ENCODE data around the gene TMEM184C. TPM values are rescaled to one million over a fixed set of nuclear protein-coding genes. Genes with fewer than 3 reads are reported as not detected.

TMEM184C gene
- total and polyA plus RNA-seq, 2 of the 8 experiments (the other 6 are each of a cell fraction or from before 2014, with no cell fraction given), result 11.1 to 42.4 TPM

DNA sequence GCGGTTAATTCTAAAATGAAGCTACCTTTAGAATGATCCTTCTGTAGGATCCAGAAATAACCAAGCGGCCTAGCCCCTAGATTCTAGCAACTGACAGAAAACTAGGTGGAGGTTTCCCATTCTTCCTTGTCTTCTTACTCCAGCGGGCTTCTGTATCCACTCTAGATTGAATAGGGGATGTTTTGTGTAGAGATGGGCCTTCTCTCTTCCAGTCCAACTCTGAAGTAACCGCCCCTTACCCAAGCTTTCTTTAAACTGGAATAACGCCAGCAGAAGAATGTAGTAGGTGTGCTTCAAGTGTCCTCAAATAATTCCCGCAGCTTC lies 386 bp upstream of the TMEM184C start:
- TF ChIP-seq SP2 (IDR thresholded peaks at IDR 0.05; ENCODE audit: low read length) (no peak), BCL11A (IDR thresholded peaks at IDR 0.05; ENCODE audit: low read depth in 2 of 2, low read length in 2 of 2) (no peak), KDM4A (IDR thresholded peaks at IDR 0.05; ENCODE audit: low read depth, low read length, severe bottlenecking) (peak; percentile 29), SRF (IDR thresholded peaks at IDR 0.05; ENCODE audit: low read depth, low read length) (no peak), SP4 (IDR thresholded peaks at IDR 0.05; ENCODE audit: low read length) (no peak)
- CTCF ChIA-PET (ENCODE audit: partially characterized antibody), result interaction anchor here (0.6 to 4.8 kb wide), 9 partner anchors 9 to 1502 kb away, joined by 3 to 29 read pairs (median 4); no protein-coding TSS in a partner anchor
- POLR2A ChIA-PET (ENCODE audit: partially characterized antibody), result interaction anchor here (1.0 to 1.9 kb wide), 4 partner anchors 10 to 250 kb away, joined by 3 to 10 read pairs (median 6); partner anchors contain the start of gene PRMT9
- Histone ChIP-seq H3K27ac (ENCODE audit: low read depth, low read length) (no peak overlapping the region), H3K27me3 (replicated peaks in 1 of 4; ENCODE audit: control insufficient read depth in 3 of 4, extremely low read depth in 1 of 4, insufficient read depth in 3 of 4, low read length in 3 of 4) (no peaks in the 10 kb centered on the region), H2BK5ac (ENCODE audit: low read depth, low read length) (no peak overlapping the region), H2AK5ac (ENCODE audit: low read depth, low read length) (no peak overlapping the region), H3K9ac (replicated peaks in 1 of 4; ENCODE audit: extremely low read depth in 1 of 4, low read depth in 3 of 4, low read length in 3 of 4) (peak overlapping the region in 1 of 4 experiments; percentile 72; a peak in 1 of 7 replicates), H4K91ac (replicated peaks; ENCODE audit: insufficient read length, low read length) (no peak overlapping the region), H3K4me2 (ENCODE audit: insufficient read depth in 1 of 2, low read depth in 2 of 2, low read length in 2 of 2) (peak overlapping the region; percentile 80 to 87), H2BK15ac (ENCODE audit: low read length) (no peak overlapping the region), H3K4me1 (replicated peaks in 1 of 4; ENCODE audit: control insufficient read depth in 3 of 4, insufficient read depth in 4 of 4, low read length in 3 of 4) (peaks cover 0 to 5% (median 2%) of the 10 kb centered on the region in 4 experiments; a peak in 2 of 7 replicates), H3K36me3 (ENCODE audit: control insufficient read depth in 2 of 4, insufficient read depth in 4 of 4, low read length in 3 of 4) (peaks cover 0 to 11% (median 3%) of the 10 kb centered on the region in 4 experiments; a peak in 3 of 8 replicates), H3K14ac (ENCODE audit: insufficient read length) (no peak overlapping the region), H3K18ac (ENCODE audit: extremely low read depth, low read length) (no peak overlapping the region), H2AFZ (ENCODE audit: low read length) (peak overlapping the region; percentile 45; the same call in 1 of the 2 replicates), H3K79me1 (ENCODE audit: low read depth, low read length) (peaks cover 5% of the 10 kb centered on the region; the same call in 1 of the 2 replicates), H4K20me1 (replicated peaks in 1 of 2; ENCODE audit: control insufficient read depth in 1 of 2, insufficient read depth in 2 of 2, low read length in 2 of 2) (peaks cover 0 to 3% of the 10 kb centered on the region in 2 experiments), H2BK20ac (ENCODE audit: low read length) (no peak overlapping the region), H2BK120ac (replicated peaks; ENCODE audit: low read depth, low read length) (no peak overlapping the region), H3K79me2 (ENCODE audit: control insufficient read depth in 1 of 2, insufficient read depth in 2 of 2, low read length in 2 of 2) (peaks cover 8 to 44% of the 10 kb centered on the region in 2 experiments), H3K23me2 (ENCODE audit: low read depth, low read length) (peaks cover 5% of the 10 kb centered on the region), H3K9me3 (ENCODE audit: insufficient read depth in 2 of 2, low read depth in 1 of 2, low read length in 1 of 2) (no peaks in the 10 kb centered on the region), H3K23ac (ENCODE audit: insufficient read length) (no peak overlapping the region), H3K56ac (replicated peaks; ENCODE audit: insufficient read length, low read depth, low read length) (no peak overlapping the region), H2BK12ac (ENCODE audit: low read depth, low read length) (no peak overlapping the region), H4K5ac (ENCODE audit: insufficient read length, low read depth, low read length) (no peak overlapping the region), H4K8ac (ENCODE audit: extremely low read depth, insufficient read depth, low read length) (no peak overlapping the region), H3K4me3 (ENCODE audit: extremely low read depth in 1 of 4, insufficient read depth in 2 of 4, low read depth in 3 of 4, low read length in 4 of 4) (peak overlapping the region; percentile 83 to 100 (median 90)), H3K4ac (replicated peaks; ENCODE audit: insufficient read length, low read depth, low read length) (no peak overlapping the region)
- DNase-seq (ENCODE audit: low read depth in 1 of 2, low spot score in 2 of 2), result no peak
- 26% methylated on average over 6 of the region's 6 CpGs; no CpG with 5 or more reads in 1 of the 2 experiments for WGBS, 2 experiments (ENCODE audit: extremely low coverage in 1 of 2, insufficient coverage in 1 of 2, insufficient read length in 1 of 2, insufficient replicate concordance in 2 of 2, low coverage in 1 of 2, low lambda C conversion rate in 2 of 2, missing lambda C conversion rate in 1 of 2)
- FAIRE-seq, result no peak

All from H1 (cell line).